ENCODE results near the gene GPR45. TPM values are rescaled to one million over a fixed set of nuclear protein-coding genes. Genes with fewer than 3 reads are reported as not detected.

GPR45 gene
- total RNA-seq, 2 experiments from 2014 or later: not detected

DNA sequence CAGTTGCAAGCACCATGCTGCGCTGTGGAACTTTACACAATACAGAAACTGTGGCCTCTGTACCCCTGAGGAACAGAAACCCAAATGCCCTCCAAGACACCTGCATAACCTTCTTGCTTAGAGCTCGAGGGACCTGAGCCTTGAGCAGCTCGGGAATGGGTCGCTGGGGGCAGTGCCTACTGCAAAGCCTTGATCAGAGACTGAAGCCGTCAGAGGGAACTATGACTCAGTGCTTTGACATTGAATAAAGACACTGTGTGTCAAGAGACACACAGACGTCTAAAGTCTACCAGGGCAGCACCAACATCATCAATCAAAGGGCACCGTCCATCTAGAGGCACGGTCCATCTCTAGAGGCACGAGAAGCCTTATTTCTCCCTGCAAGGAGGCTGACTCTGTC is 30.6 kb downstream of the GPR45 start:
- Histone ChIP-seq H3K9me3 (ENCODE audit: low read length) (no peaks in the 10 kb centered on the region), H3K4me1 (ENCODE audit: insufficient read depth, low read length, poor library complexity, severe bottlenecking) (no peaks in the 10 kb centered on the region), H3K4me3 (ENCODE audit: low read depth, low read length, poor library complexity, severe bottlenecking) (no peak overlapping the region), H3K4me2 (ENCODE audit: low read length) (no peak overlapping the region), H3K27ac (ENCODE audit: low read depth, low read length, poor library complexity, severe bottlenecking) (no peak overlapping the region), H4K20me1 (ENCODE audit: insufficient read depth, low read length) (no peaks in the 10 kb centered on the region), H3K9me2 (ENCODE audit: insufficient read depth, low read length) (no peaks in the 10 kb centered on the region), H3K79me2 (ENCODE audit: insufficient read depth, low read depth, low read length) (no peaks in the 10 kb centered on the region), H3K36me3 (ENCODE audit: insufficient read depth, low read length) (peaks cover 100% of the 10 kb centered on the region), H2AFZ (ENCODE audit: low read length) (no peak overlapping the region)
- no peak for DNase-seq (ENCODE audit: low spot score)
- TF ChIP-seq EZH2phosphoT487 (IDR thresholded peaks at IDR 0.05; ENCODE audit: borderline replicate concordance, low read depth, low read length): no peak
- TF ChIP-seq, protein P1, sequence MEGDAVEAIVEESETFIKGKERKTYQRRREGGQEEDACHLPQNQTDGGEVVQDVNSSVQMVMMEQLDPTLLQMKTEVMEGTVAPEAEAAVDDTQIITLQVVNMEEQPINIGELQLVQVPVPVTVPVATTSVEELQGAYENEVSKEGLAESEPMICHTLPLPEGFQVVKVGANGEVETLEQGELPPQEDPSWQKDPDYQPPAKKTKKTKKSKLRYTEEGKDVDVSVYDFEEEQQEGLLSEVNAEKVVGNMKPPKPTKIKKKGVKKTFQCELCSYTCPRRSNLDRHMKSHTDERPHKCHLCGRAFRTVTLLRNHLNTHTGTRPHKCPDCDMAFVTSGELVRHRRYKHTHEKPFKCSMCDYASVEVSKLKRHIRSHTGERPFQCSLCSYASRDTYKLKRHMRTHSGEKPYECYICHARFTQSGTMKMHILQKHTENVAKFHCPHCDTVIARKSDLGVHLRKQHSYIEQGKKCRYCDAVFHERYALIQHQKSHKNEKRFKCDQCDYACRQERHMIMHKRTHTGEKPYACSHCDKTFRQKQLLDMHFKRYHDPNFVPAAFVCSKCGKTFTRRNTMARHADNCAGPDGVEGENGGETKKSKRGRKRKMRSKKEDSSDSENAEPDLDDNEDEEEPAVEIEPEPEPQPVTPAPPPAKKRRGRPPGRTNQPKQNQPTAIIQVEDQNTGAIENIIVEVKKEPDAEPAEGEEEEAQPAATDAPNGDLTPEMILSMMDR (conservative IDR thresholded peaks at IDR 0.05; ENCODE audit: low read length): no peak
- no TSS peak for BruUV-seq (replicated peaks)
- POLR2A ChIA-PET: interaction anchor here (0.6 kb wide), 1 partner anchor 188 kb away, joined by 5 read pairs; no protein-coding TSS in a partner anchor
- intact Hi-C loops (cut with micrococcal nuclease; ENCODE audit: unreplicated experiment): no loop called here
- CTCF ChIA-PET (ENCODE audit: unreplicated experiment): no interaction called here

DNA sequence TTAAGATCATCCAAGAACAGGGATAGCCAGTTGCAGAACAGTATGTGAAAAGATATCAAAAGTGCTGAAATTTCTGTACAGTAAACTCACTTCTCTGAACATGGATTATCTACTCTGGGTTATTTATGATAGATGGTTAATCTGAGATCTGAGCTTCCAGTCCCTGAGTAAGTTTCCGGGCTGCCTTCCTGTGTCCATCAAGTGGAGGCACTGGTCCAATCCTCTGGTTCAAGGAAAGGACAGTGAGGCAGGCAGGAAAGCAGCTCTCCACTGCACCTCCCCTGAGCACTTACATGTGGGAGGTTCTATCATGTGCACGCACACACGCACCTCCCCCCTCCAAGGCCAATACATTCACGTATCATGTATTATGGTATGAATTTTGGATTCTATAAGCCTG is 32.5 kb downstream of the GPR45 start:
- Histone ChIP-seq H4K20me1 (ENCODE audit: insufficient read depth, low read length) (no peaks in the 10 kb centered on the region), H3K9me3 (ENCODE audit: low read length) (no peaks in the 10 kb centered on the region), H3K79me2 (ENCODE audit: insufficient read depth, low read depth, low read length) (no peaks in the 10 kb centered on the region), H3K4me2 (ENCODE audit: low read length) (no peak overlapping the region), H3K4me3 (ENCODE audit: low read depth, low read length, poor library complexity, severe bottlenecking) (no peak overlapping the region), H3K9me2 (ENCODE audit: insufficient read depth, low read length) (no peaks in the 10 kb centered on the region), H3K27ac (ENCODE audit: low read depth, low read length, poor library complexity, severe bottlenecking) (no peak overlapping the region), H3K4me1 (ENCODE audit: insufficient read depth, low read length, poor library complexity, severe bottlenecking) (no peaks in the 10 kb centered on the region), H3K36me3 (ENCODE audit: insufficient read depth, low read length) (peaks cover 100% of the 10 kb centered on the region), H2AFZ (ENCODE audit: low read length) (no peak overlapping the region)
- intact Hi-C loops (cut with micrococcal nuclease; ENCODE audit: unreplicated experiment): no loop called here
- POLR2A ChIA-PET: no interaction called here
- BruUV-seq (replicated peaks): no TSS peak
- TF ChIP-seq, protein P1 (conservative IDR thresholded peaks at IDR 0.05; ENCODE audit: low read length): no peak
- TF ChIP-seq EZH2phosphoT487 (IDR thresholded peaks at IDR 0.05; ENCODE audit: borderline replicate concordance, low read depth, low read length): no peak
- no peak for DNase-seq (ENCODE audit: low spot score)
- CTCF ChIA-PET (ENCODE audit: unreplicated experiment): no interaction called here

DNA sequence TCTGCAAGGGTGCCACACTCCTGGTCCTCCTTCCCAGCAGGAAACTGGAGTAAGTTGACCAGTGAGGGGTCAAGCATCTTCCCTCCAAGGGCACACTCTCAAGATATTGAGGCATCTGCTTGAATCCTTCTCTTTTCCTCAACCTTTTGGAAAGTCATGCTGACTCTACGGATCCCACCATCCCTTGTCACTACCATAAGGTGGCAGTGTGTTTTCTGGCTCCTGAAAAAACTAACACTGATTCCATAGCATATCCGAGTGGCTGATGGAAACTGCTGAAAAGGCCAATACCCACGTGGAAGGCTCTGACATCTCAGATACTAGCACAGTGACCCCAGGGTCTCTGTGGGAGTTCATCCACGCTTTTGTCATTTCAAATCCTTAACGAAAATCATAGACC is 37.1 kb downstream of the GPR45 start:
- H3K9me2 ChIP-seq (ENCODE audit: insufficient read depth, low read length): no peaks in the 10 kb centered on the region
- no peak overlapping the region for H3K4me3 ChIP-seq (ENCODE audit: low read depth, low read length, poor library complexity, severe bottlenecking)
- CTCF ChIA-PET (ENCODE audit: unreplicated experiment): no interaction called here
- H3K79me2 ChIP-seq (ENCODE audit: insufficient read depth, low read depth, low read length): no peaks in the 10 kb centered on the region
- no peaks in the 10 kb centered on the region for H3K4me1 ChIP-seq (ENCODE audit: insufficient read depth, low read length, poor library complexity, severe bottlenecking)
- H4K20me1 ChIP-seq (ENCODE audit: insufficient read depth, low read length): no peaks in the 10 kb centered on the region
- BruUV-seq (replicated peaks): no TSS peak
- no peak overlapping the region for H3K4me2 ChIP-seq (ENCODE audit: low read length)
- H2AFZ ChIP-seq (ENCODE audit: low read length): no peak overlapping the region
- DNase-seq (ENCODE audit: low spot score): no peak
- H3K9me3 ChIP-seq (ENCODE audit: low read length): no peaks in the 10 kb centered on the region
- H3K36me3 ChIP-seq (ENCODE audit: insufficient read depth, low read length): peaks cover 99% of the 10 kb centered on the region
- TF ChIP-seq EZH2phosphoT487 (IDR thresholded peaks at IDR 0.05; ENCODE audit: borderline replicate concordance, low read depth, low read length): no peak
- TF ChIP-seq, protein P1 (conservative IDR thresholded peaks at IDR 0.05; ENCODE audit: low read length): no peak
- POLR2A ChIA-PET: interaction anchor here (0.7 kb wide), 1 partner anchor 37 kb away, joined by 5 read pairs; no protein-coding TSS in a partner anchor
- no peak overlapping the region for H3K27ac ChIP-seq (ENCODE audit: low read depth, low read length, poor library complexity, severe bottlenecking)
- intact Hi-C loops (cut with micrococcal nuclease; ENCODE audit: unreplicated experiment): no loop called here
